B cell (primary cell): ENCODE data around the gene ENDOV. TPM values are rescaled to one million over a fixed set of nuclear protein-coding genes. Genes with fewer than 3 reads are reported as not detected.

ENCODE experiments used
- ATAC-seq: fragments of 200-7000 bp; cut with Tn5 transposase; one replicate; pipeline ENCODE4 v1.10.0; 2021; ENCODE audit warnings: low read depth, mild to moderate bottlenecking, moderate number of reproducible peaks, moderate library complexity
- CTCF ChIA-PET: fragments of 350-600 bp; sonication (Branson Sonifier 250); formaldehyde crosslinking; loops from one replicate; lab custom pipeline; 2021; ENCODE audit warnings: antibody characterized with exemption, inconsistent platforms; lab: Charles Lee
- POLR2A ChIA-PET: fragments of 350-600 bp; sonication (Branson Sonifier 250); formaldehyde crosslinking; loops from one replicate; lab custom pipeline; 2021; ENCODE audit warnings: antibody characterized with exemption; lab: Charles Lee
- DNase-seq: peaks from one replicate; pipeline ENCODE4 v3.0.0; 2013
- H2AFZ ChIP-seq: 2 replicates; pipeline ENCODE4 v1.6.1; 2012; ENCODE audit warnings: mild to moderate bottlenecking, low read depth, low read length; ENCODE audit not compliant: insufficient read depth, poor library complexity, severe bottlenecking
- H3K27ac ChIP-seq, 2 donors: 1 replicate in 1 of 2; 2 replicates in 1 of 2; pipeline ENCODE4 v1.5.1; 2012 to 2013; ENCODE audit warnings: low read length in 2 of 2, mild to moderate bottlenecking in 2 of 2, moderate library complexity in 1 of 2
- H3K27me3 ChIP-seq, 4 experiments: fragments of 200-600 bp in 1 of 4; sonication (generic) in 1 of 4; replicated peaks in 1 of 4; 1 replicate in 2 of 4; 2 replicates in 2 of 4; pipeline versions ENCODE4 v1.6.1 to v1.7.0; 2013 to 2016; ENCODE audit warnings: low read length in 3 of 4, mild to moderate bottlenecking in 2 of 4, mixed read lengths in 1 of 4, moderate library complexity in 1 of 4; ENCODE audit not compliant: insufficient read depth in 4 of 4, control insufficient read depth in 3 of 4; ENCODE audit errors: control extremely low read depth in 1 of 4
- H3K36me3 ChIP-seq, 2 experiments: replicated peaks in 1 of 2; 1 replicate in 1 of 2; 2 replicates in 1 of 2; pipeline versions ENCODE4 v1.6.1 to v1.7.1; 2013; ENCODE audit warnings: low read length in 1 of 2; ENCODE audit not compliant: insufficient read depth in 2 of 2, control insufficient read depth in 1 of 2; ENCODE audit errors: control extremely low read depth in 1 of 2, extremely low read depth in 1 of 2
- H3K4me1 ChIP-seq, 2 donors: fragments of 200-600 bp in 1 of 2; sonication (generic) in 1 of 2; 1 replicate in 1 of 2; 2 replicates in 1 of 2; pipeline versions ENCODE4 v1.5.1 to v1.6.1; 2013 to 2017; ENCODE audit warnings: low read length in 2 of 2; ENCODE audit not compliant: control insufficient read depth in 2 of 2, insufficient read depth in 2 of 2
- H3K4me2 ChIP-seq: replicated peaks from 2 replicates; pipeline ENCODE3; 2012; ENCODE audit warnings: mild to moderate bottlenecking, low read depth, low read length; ENCODE audit not compliant: poor library complexity, severe bottlenecking
- H3K4me3 ChIP-seq, 5 experiments: fragments of 200-600 bp in 1 of 5; sonication (generic) in 1 of 5; 1 replicate in 3 of 5; 2 replicates in 2 of 5; pipeline versions ENCODE4 v1.5.1 to v1.7.0; 2011 to 2016; ENCODE audit warnings: low read length in 4 of 5, mild to moderate bottlenecking in 4 of 5, low read depth in 2 of 5, control low read depth in 1 of 5, moderate library complexity in 1 of 5; ENCODE audit not compliant: insufficient read depth in 1 of 5; ENCODE audit errors: control extremely low read depth in 1 of 5, extremely low read depth in 1 of 5
- H3K79me2 ChIP-seq: fragments of 200-600 bp; sonication (generic); one replicate; pipeline ENCODE4 v1.6.0; 2016; ENCODE audit warnings: low read length; ENCODE audit not compliant: control insufficient read depth, insufficient read depth
- H3K9ac ChIP-seq: fragments of 200-600 bp; sonication (generic); 2 replicates; pipeline ENCODE4 v1.6.1; 2017; ENCODE audit warnings: mild to moderate bottlenecking, low read length, moderate library complexity
- H3K9me3 ChIP-seq, 3 donors: one replicate each; pipeline versions ENCODE4 v1.6.1 to v1.7.1; 2013; ENCODE audit warnings: low read length in 2 of 3; ENCODE audit not compliant: control insufficient read depth in 2 of 3, insufficient read depth in 1 of 3; ENCODE audit errors: control extremely low read depth in 1 of 3
- H4K20me1 ChIP-seq: 2 replicates; pipeline ENCODE4 v1.6.0; 2012; ENCODE audit warnings: mild to moderate bottlenecking, low read length; ENCODE audit not compliant: insufficient read depth, control insufficient read depth, poor library complexity, severe bottlenecking
- H3K27ac Mint-ChIP-seq: one replicate; pipeline ENCODE4 v1.8.0; 2021; ENCODE audit warnings: mixed read lengths
- H3K27me3 Mint-ChIP-seq: one replicate; pipeline ENCODE4 v1.8.0; 2021; ENCODE audit warnings: mixed read lengths
- H3K4me1 Mint-ChIP-seq: one replicate; pipeline ENCODE4 v1.8.0; 2021; ENCODE audit warnings: mixed read lengths
- H3K4me3 Mint-ChIP-seq: one replicate; pipeline ENCODE4 v1.8.0; 2021; ENCODE audit warnings: mixed read lengths
- H3K9me3 Mint-ChIP-seq: one replicate; pipeline ENCODE4 v1.8.0; 2022; ENCODE audit warnings: mixed read lengths; ENCODE audit not compliant: insufficient read depth
- EZH2 ChIP-seq: IDR thresholded peaks from 2 replicates; pipeline ENCODE4 v1.6.1; 2012; ENCODE audit warnings: borderline replicate concordance, low read depth, mild to moderate bottlenecking, moderate library complexity, low read length; ENCODE audit not compliant: insufficient read depth, poor library complexity, severe bottlenecking
- WGBS: methylation state at CpG from one replicate; pipeline ENCODE4 v1.1.5; 2013; ENCODE audit warnings: missing lambda C conversion rate; ENCODE audit not compliant: insufficient coverage; 5-methylcytosine and 5-hydroxymethylcytosine counted together
- intact Hi-C: fragments of 100-400 bp; cut with micrococcal nuclease; formaldehyde crosslinking; loops from one replicate; pipeline ENCODE4 v1.10.0; 2022
- polyA plus RNA-seq: library from polyadenylated mRNA; depleted of rRNA; stranded (reverse); fragments of >200 nt; gene quantifications from 2 replicates; pipeline ENCODE4 v1.2.3, GENCODE V29; 2012
- total RNA-seq, 2 donors: library from RNA; stranded (reverse); fragments of 120-200 nt in 1 of 2; gene quantifications; 1 replicate in 1 of 2; 2 replicates in 1 of 2; pipeline versions ENCODE4 v1.2.3 to v1.2.4, GENCODE V29; 2013 to 2022
- TF ChIP-seq, protein P1 (sequence below): fragments of 200-600 bp; IDR thresholded peaks from one replicate; pipeline ENCODE4 v1.8.0; 2022; ENCODE audit warnings: antibody characterized with exemption, mild to moderate bottlenecking

Gene ENDOV
- total and polyA plus RNA-seq, 2 donors (not counting 1 experiment from before 2014, with no cell fraction given) = 25.3 to 49.5 TPM

DNA sequence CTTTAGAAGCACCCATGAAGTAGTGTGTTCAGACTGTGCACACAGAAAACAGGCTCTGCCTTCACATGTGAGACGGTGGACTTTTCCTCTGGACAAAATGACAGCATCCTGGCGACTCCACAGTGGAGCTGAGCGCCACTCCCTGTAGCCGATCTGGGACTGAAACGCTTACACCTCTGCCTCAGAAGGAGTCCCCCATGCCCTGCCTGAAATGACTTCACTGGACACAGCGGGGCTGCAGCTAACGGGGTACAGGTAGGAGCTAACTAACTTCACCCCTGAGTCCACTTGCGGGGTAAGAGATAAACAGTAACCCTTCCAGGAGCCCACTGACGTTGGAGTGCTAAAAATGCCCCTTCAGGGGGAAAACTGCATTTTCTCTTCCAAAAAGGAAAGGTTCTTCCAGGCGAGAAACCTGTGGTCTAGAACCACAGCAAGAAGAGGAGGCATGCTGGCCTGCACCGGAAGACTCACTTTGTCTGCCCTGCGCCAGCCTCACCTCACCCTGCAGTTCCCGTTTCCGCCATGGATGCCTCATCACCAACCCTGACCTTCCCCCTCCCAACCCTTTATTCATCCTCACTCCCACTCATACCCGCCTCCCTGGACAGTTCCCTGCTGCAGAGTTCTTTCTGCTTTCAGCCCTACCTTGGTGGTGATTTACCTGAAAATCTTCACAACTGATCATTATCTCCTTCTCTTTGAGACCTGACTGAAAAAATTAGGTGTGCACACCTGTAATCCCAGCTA lies 19.4 kb upstream of the ENDOV start:
- intact Hi-C loops = no loop called here
- Mint-ChIP-seq H3K27ac (no peak overlapping the region), H3K27me3 (no peaks in the 10 kb centered on the region), H3K9me3 (no peaks in the 10 kb centered on the region), H3K4me3 (no peak overlapping the region), H3K4me1 (peaks cover 2% of the 10 kb centered on the region)
- no peaks in the 10 kb centered on the region for H3K79me2 ChIP-seq
- H3K27me3 ChIP-seq = no peaks in the 10 kb centered on the region
- H3K36me3 ChIP-seq = peaks cover 10 to 34% of the 10 kb centered on the region in 2 experiments
- H3K27ac ChIP-seq = no peak overlapping the region
- no peak overlapping the region for H2AFZ ChIP-seq
- H3K9ac ChIP-seq = no peak overlapping the region
- no peaks in the 10 kb centered on the region for H3K4me1 ChIP-seq
- ChIA-PET POLR2A (no interaction called here), CTCF (interaction anchor here (0.7 to 1.3 kb wide), 2 partner anchors 22 to 706 kb away, joined by 3 read pairs; no protein-coding TSS in a partner anchor)
- H3K4me3 ChIP-seq = no peak overlapping the region
- TF ChIP-seq EZH2 = no peak
- TF ChIP-seq, protein P1, sequence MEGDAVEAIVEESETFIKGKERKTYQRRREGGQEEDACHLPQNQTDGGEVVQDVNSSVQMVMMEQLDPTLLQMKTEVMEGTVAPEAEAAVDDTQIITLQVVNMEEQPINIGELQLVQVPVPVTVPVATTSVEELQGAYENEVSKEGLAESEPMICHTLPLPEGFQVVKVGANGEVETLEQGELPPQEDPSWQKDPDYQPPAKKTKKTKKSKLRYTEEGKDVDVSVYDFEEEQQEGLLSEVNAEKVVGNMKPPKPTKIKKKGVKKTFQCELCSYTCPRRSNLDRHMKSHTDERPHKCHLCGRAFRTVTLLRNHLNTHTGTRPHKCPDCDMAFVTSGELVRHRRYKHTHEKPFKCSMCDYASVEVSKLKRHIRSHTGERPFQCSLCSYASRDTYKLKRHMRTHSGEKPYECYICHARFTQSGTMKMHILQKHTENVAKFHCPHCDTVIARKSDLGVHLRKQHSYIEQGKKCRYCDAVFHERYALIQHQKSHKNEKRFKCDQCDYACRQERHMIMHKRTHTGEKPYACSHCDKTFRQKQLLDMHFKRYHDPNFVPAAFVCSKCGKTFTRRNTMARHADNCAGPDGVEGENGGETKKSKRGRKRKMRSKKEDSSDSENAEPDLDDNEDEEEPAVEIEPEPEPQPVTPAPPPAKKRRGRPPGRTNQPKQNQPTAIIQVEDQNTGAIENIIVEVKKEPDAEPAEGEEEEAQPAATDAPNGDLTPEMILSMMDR = no peak
- no peaks in the 10 kb centered on the region for H3K9me3 ChIP-seq
- H4K20me1 ChIP-seq = no peaks in the 10 kb centered on the region
- DNase-seq (no peak), ATAC-seq (no peak)
- WGBS = 91% methylated on average over 15 of the region's 15 CpGs
- H3K4me2 ChIP-seq = no peak overlapping the region
